ENCODE results near the gene C9orf57. TPM values are rescaled to one million over a fixed set of nuclear protein-coding genes. Genes with fewer than 3 reads are reported as not detected.
"Not testable (repeated sequence)": the region's sequence is repeated elsewhere in the genome, so short reads cannot be mapped to it uniquely, and the experiment has no call there.

C9orf57 gene
- total RNA-seq, 2 donors from 2014 or later, result not detected

- Histone ChIP-seq H3K9me3 (no peaks in the 10 kb centered on the region), H3K4me3 (no peak overlapping the region), H3K27ac (no peak overlapping the region), H3K36me3 (no peaks in the 10 kb centered on the region), H3K4me1 (replicated peaks) (no peaks in the 10 kb centered on the region), H3K27me3 (replicated peaks; ENCODE audit: insufficient read depth) (no peaks in the 10 kb centered on the region)
- TF ChIP-seq, protein P1, sequence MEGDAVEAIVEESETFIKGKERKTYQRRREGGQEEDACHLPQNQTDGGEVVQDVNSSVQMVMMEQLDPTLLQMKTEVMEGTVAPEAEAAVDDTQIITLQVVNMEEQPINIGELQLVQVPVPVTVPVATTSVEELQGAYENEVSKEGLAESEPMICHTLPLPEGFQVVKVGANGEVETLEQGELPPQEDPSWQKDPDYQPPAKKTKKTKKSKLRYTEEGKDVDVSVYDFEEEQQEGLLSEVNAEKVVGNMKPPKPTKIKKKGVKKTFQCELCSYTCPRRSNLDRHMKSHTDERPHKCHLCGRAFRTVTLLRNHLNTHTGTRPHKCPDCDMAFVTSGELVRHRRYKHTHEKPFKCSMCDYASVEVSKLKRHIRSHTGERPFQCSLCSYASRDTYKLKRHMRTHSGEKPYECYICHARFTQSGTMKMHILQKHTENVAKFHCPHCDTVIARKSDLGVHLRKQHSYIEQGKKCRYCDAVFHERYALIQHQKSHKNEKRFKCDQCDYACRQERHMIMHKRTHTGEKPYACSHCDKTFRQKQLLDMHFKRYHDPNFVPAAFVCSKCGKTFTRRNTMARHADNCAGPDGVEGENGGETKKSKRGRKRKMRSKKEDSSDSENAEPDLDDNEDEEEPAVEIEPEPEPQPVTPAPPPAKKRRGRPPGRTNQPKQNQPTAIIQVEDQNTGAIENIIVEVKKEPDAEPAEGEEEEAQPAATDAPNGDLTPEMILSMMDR (IDR thresholded peaks at IDR 0.05), result no peak
- TF ChIP-seq POLR2A (IDR thresholded peaks at IDR 0.05) (no peak), POLR2AphosphoS5 (IDR thresholded peaks at IDR 0.05) (no peak)
- no peak for DNase-seq (ENCODE audit: low spot score)
- 75% methylated on average over 3 of the region's 3 CpGs for WGBS
- intact Hi-C loops (cut with DNase I), result no loop called here
Observed at GRCh38 chr9:72022841-72023240, 37.6 kb downstream of the C9orf57 start.

DNA sequence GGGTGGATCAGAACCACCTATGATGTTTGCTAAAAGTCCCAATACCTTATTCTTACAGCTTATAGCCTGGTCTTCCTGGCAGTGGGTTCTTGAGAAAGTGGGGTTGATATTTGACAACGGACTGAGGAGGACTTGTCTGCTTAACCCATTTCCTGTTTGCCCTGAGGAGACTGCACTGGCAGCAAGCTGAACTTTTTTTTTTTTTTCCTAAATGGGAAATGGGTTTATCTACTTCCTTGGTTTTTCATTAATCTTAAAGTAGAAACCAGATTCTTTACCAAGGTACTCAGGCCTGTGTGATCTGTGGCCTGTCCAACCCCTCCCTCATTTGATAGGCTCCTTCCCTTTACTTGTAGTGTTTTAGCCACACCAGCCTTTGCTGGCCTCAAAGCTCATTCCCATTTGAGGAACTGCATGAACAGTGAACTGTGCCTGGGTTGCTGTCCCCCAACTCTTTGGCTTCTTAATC, 47.1 kb downstream of the C9orf57 start:
- no peaks in the 10 kb centered on the region for H3K9me3 ChIP-seq
- intact Hi-C loops (cut with DNase I), result no loop called here
- 0% methylated on average over 1 of the region's 1 CpG for WGBS

GRCh38 chr9:72012646-72013045, 47.8 kb downstream of the C9orf57 start:
- intact Hi-C loops (cut with DNase I), result no loop called here
- no peaks in the 10 kb centered on the region for H3K4me1 ChIP-seq (replicated peaks)
- TF ChIP-seq, protein P1 (IDR thresholded peaks at IDR 0.05), result no peak
- no peak for TF ChIP-seq POLR2A (IDR thresholded peaks at IDR 0.05)
- TF ChIP-seq POLR2AphosphoS5 (IDR thresholded peaks at IDR 0.05), result no peak
- 63% methylated on average over 4 of the region's 4 CpGs for WGBS
- H3K4me3 ChIP-seq, result no peak overlapping the region
- no peaks in the 10 kb centered on the region for H3K9me3 ChIP-seq
- no peak overlapping the region for H3K27ac ChIP-seq
- H3K36me3 ChIP-seq, result no peaks in the 10 kb centered on the region
- no peaks in the 10 kb centered on the region for H3K27me3 ChIP-seq (replicated peaks; ENCODE audit: insufficient read depth)
- DNase-seq (ENCODE audit: low spot score), result no peak

More for the DNA sequence above, 47.1 kb downstream of the C9orf57 start:
- H3K27me3 ChIP-seq (replicated peaks; ENCODE audit: insufficient read depth), result no peaks in the 10 kb centered on the region
- H3K27ac ChIP-seq, result no peak overlapping the region
- H3K36me3 ChIP-seq, result no peaks in the 10 kb centered on the region
- TF ChIP-seq, protein P1 (IDR thresholded peaks at IDR 0.05), result no peak
- no peak for TF ChIP-seq POLR2A (IDR thresholded peaks at IDR 0.05)
- TF ChIP-seq POLR2AphosphoS5 (IDR thresholded peaks at IDR 0.05), result no peak
- no peaks in the 10 kb centered on the region for H3K4me1 ChIP-seq (replicated peaks)
- no peak for DNase-seq (ENCODE audit: low spot score)
- H3K4me3 ChIP-seq, result no peak overlapping the region

- intact Hi-C loops (cut with DNase I); H3K4me1 ChIP-seq (replicated peaks); H3K27ac ChIP-seq; H3K9me3 ChIP-seq; H3K36me3 ChIP-seq; H3K4me3 ChIP-seq; DNase-seq (ENCODE audit: low spot score); H3K27me3 ChIP-seq (replicated peaks; ENCODE audit: insufficient read depth): not testable (repeated sequence)
- 90% methylated on average over 20 of the region's 20 CpGs for WGBS
Observed at GRCh38 chr9:72007726-72008125, 52.7 kb downstream of the C9orf57 start.

DNA sequence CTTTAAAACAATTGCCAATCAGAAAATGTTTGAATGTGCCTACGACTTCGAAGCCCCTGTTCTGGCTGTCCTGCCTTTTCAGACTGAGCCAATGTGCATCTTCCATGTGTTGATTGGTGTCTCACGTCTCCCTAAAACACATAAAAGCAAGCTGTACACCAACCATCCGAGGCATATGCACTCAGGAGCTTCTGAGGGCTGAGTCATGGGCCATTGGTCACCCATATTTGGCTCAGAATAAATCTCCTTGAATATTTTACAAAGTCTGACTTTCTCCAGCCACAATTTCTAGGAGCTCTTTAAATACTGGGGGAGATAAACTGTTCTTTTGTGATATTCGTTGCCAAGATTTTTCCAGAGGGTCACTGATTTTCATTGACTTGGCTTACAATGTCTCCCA, 53.9 kb downstream of the C9orf57 start:
- intact Hi-C loops (cut with DNase I), result no loop called here
- no peak for DNase-seq (ENCODE audit: low spot score)
- no peaks in the 10 kb centered on the region for H3K9me3 ChIP-seq
- whole genome bisulfite sequencing, result 69% methylated on average over 5 of the region's 5 CpGs
- TF ChIP-seq, protein P1 (IDR thresholded peaks at IDR 0.05), result no peak
- TF ChIP-seq POLR2AphosphoS5 (IDR thresholded peaks at IDR 0.05), result no peak
- TF ChIP-seq POLR2A (IDR thresholded peaks at IDR 0.05), result no peak
- no peaks in the 10 kb centered on the region for H3K4me1 ChIP-seq (replicated peaks)
- H3K27ac ChIP-seq, result no peak overlapping the region
- no peaks in the 10 kb centered on the region for H3K27me3 ChIP-seq (replicated peaks; ENCODE audit: insufficient read depth)
- no peak overlapping the region for H3K4me3 ChIP-seq
- H3K36me3 ChIP-seq, result no peaks in the 10 kb centered on the region
